GM18520 (cell line): ENCODE measurements around the gene MTCL3.

ENCODE experiments used
- ATAC-seq: cut with Tn5 transposase; IDR thresholded peaks from one replicate; pipeline ENCODE4 v1.9.1; 2021; ENCODE audit not compliant: unreplicated experiment

Gene MTCL3

GRCh38 chr6:127515794-127516661 is 3.1 kb downstream of the MTCL3 start:
- peak; percentile 42 for ATAC-seq

DNA sequence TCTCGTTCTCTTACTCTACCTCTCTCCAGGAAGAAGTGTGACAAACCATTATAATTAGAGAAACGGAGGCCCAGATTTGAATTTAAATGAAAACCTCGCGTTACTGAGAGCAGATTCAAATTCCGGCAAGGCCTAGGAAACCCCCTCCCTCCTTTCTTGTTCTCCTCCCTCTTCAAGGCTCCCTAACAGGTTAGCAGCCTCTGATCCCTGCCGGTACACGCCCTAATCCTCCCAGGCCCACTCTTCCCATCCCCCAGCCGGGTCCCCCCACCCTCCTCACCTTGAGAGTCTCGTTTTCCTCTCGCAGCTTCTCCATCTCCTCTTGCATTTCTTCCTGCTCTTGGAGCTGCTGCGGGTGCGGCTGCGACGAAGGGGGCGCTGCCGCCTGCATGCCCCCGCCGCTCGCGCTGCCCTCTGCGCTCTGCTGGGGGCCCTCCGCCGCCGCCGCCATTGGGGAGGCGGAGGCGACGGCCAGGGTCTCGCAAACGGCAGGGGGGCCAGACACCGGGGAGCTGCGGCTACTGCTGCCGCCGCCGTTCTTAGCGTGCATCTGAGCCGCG is 3.8 kb downstream of the MTCL3 start:
- ATAC-seq: peak; percentile 9

GRCh38 chr6:127514773-127515227 is 4.3 kb downstream of the MTCL3 start:
- no peak for ATAC-seq

GRCh38 chr6:127514179-127514772 is 4.9 kb downstream of the MTCL3 start:
- no peak for ATAC-seq

DNA sequence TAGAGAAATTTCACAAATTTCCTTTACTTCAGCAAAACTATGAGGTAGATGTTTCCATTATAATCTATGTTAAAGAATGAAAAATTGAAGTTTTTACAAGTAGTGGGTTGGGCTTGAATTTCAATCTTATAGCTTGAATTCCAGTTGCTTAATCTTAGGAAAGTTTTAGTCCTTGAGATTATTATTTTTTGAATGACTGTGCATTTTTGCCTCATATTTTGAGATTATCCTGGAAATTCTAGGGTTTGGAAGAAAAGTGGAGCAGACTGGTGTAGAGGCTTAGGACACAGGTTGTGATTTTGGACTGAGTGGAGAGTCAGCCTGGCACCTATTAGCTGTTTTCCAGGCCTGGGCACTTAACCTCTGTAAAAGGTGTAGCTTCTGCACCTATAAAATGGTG is 5.7 kb downstream of the MTCL3 start:
- ATAC-seq: no peak

DNA sequence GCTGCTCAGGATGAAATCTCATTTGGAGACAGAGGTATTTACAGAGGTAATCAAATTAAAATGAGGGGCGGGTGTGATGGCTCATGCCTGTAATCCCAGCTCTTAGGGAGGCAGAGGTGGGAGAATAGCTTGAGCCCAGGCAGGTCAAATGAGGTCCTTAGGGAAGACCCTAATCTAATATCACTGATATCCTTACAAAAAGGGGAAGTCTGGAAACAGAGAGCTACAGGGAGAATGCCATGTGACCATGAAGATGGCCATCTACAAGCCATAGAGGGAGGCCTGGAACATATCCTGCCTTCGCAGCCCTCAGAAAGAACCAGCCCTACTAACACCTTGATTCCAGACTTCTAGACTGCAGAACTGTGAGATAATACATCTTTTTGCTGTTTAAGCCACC is 8.3 kb downstream of the MTCL3 start:
- ATAC-seq: no peak

GRCh38 chr6:127506894-127507293 is 12.2 kb downstream of the MTCL3 start:
- ATAC-seq: no peak

GRCh38 chr6:127503022-127503421 is 16.1 kb downstream of the MTCL3 start:
- ATAC-seq: no peak

- ATAC-seq: no peak
These were observed 21.7 kb downstream of the MTCL3 start for GRCh38 chr6:127497410-127497809.

DNA sequence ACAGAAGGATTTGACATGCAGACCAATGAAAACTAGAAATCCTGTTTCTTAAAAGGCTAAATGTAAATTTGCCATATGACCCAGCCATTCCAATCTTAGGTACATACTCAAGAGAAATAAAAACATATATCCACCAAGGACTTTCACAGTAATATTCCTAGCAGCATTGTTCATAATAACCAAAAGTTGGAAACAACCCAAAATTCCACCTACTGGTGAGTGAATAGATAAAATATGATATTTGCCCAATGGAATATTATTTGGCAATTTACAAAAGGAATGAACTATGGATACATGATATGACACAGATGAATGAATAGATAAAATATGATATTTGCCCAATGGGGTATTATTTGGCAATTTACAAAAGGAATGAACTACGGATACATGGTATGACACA is 22.7 kb downstream of the MTCL3 start:
- no peak for ATAC-seq

DNA sequence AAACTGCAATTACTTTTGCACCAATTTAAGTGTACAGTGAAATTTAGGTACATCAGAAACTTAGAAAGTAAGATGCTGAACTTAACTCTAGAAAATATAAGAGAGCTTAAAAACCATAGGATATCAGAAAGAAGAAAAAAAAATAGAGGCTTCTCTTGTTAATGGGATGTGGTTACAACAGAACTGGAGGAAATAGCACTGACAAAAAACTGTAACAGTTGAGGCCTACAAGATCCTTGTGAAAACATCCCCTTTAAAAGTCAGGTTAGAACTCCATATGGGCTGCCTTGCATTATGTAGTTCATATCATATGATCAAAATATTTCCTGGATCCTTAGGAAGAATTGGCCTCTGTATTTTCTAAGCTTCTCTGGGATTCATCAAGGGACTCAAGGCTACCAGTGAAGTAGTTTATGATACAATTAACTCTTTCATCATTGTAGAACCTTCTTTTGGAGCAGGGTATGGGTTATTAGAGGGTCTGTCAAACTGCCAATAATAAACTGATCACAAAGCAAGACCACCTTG is 24.8 kb downstream of the MTCL3 start:
- ATAC-seq: no peak

GRCh38 chr6:127489248-127489647 is 29.9 kb downstream of the MTCL3 start:
- ATAC-seq: no peak

- ATAC-seq: no peak
These were observed 32.2 kb downstream of the MTCL3 start for GRCh38 chr6:127486934-127487333.

DNA sequence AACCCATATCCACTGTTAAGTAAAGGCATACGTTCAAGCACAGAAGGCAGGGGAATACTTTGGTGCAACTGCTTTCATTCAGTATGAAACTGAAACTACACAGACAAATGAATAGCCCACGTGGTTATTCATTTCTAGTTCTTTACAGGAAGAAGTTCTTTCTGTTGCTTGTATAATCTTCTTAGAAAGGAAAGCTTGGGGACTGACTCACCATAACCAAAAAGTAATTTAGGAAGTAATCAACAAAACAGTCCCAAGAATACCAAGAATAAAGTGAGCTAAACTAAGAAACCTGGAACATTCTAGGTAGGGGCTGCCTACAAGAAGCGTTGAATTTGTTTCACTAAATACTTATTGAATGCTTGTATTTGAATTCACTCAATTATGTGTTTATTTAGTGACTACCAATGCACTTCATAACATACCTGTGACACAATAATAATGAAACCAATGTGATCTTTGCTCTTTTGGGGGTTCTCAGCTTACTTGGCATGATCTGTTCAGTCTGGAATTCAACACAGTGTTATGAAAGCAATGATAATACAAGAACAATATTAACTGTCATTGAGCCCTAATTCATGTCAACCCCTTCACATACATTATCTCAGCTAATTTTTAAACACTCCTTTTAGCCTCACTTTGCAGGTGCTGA is 34.8 kb downstream of the MTCL3 start:
- peak; percentile 96 for ATAC-seq

GRCh38 chr6:127483399-127484055 is 35.6 kb downstream of the MTCL3 start:
- ATAC-seq: no peak

GRCh38 chr6:127482325-127482724 is 36.8 kb downstream of the MTCL3 start:
- ATAC-seq: no peak

- ATAC-seq: no peak
These were observed 37.5 kb downstream of the MTCL3 start for GRCh38 chr6:127481628-127482027.

GRCh38 chr6:127481111-127481510 is 38.0 kb downstream of the MTCL3 start:
- no peak for ATAC-seq

- ATAC-seq: no peak
These were observed 41.5 kb downstream of the MTCL3 start for GRCh38 chr6:127477658-127478057.

DNA sequence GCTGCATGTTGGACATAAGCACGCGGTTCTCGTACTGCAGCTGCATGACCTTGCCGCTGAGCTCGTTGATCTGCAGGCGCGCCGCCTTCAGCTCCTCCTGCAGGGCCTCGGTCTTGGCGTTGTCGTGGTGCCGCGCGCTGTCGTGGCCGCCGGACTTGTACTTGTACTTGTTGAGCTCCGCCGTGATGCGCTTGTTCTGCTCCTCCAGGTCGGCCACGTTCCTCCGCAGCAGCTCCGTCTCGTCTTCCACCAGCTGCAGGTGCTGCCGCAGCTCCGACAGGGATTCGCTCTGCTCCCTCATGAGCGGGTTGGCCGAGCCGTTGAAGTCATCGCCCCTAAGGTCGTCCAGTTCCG is 43.3 kb downstream of the MTCL3 start:
- ATAC-seq: no peak
